GM12801 (cell line): ENCODE data around the gene ALDH3A2.

Experiments
- CTCF ChIP-seq: IDR thresholded peaks from one replicate; pipeline ENCODE4 v1.5.1; 2011; ENCODE audit warnings: control low read depth; ENCODE audit not compliant: insufficient read length; ENCODE audit errors: extremely low read depth

ALDH3A2 gene

GRCh38 chr17:19686400-19687090 is 38.0 kb downstream of the ALDH3A2 start:
- TF ChIP-seq CTCF: no peak

GRCh38 chr17:19702217-19702641 is 53.7 kb downstream of the ALDH3A2 start:
- TF ChIP-seq CTCF: no peak

- TF ChIP-seq CTCF: no peak
These were observed 54.7 kb downstream of the ALDH3A2 start for GRCh38 chr17:19703106-19703827.

- no peak for TF ChIP-seq CTCF
These were observed 55.5 kb downstream of the ALDH3A2 start for GRCh38 chr17:19703828-19704613.

- no peak for TF ChIP-seq CTCF
These were observed 56.6 kb downstream of the ALDH3A2 start for GRCh38 chr17:19705201-19705600.

- TF ChIP-seq CTCF: no peak
These were observed 57.5 kb downstream of the ALDH3A2 start for GRCh38 chr17:19705771-19706770.
